Gastrocnemius medialis (tissue), 4 donors: ENCODE measurements around the gene LEMD2. TPM values are rescaled to one million over a fixed set of nuclear protein-coding genes. Genes with fewer than 3 reads are reported as not detected.
"Not testable (repeated sequence)": the region's sequence is repeated elsewhere in the genome, so short reads cannot be mapped to it uniquely, and the experiment has no call there.

ENCODE experiments used
- ATAC-seq, 2 donors: fragments of 150-250 bp; one replicate each; pipeline ENCODE4 v1.9.1; 2016
- DNase-seq, 2 donors: peaks; one replicate each; pipeline ENCODE4 v3.0.0-alpha.2; 2019
- H3K27ac ChIP-seq, 4 donors: fragments of 200-600 bp; sonication (generic); 1 replicate in 1 of 4; 2 replicates in 3 of 4; pipeline ENCODE4 v1.5.1; 2016 to 2018; ENCODE audit warnings: mild to moderate bottlenecking in 2 of 4, moderate library complexity in 1 of 4
- H3K27me3 ChIP-seq, 3 donors: fragments of 200-600 bp; sonication (generic) in 2 of 3; 1 replicate in 1 of 3; 2 replicates in 2 of 3; pipeline versions ENCODE4 v1.5.1 to v1.6.0; 2016 to 2019; ENCODE audit warnings: mild to moderate bottlenecking in 1 of 3, moderate library complexity in 1 of 3
- H3K36me3 ChIP-seq, 2 donors: fragments of 200-600 bp; sonication (generic) in 1 of 2; one replicate each; pipeline ENCODE4 v1.5.1; 2017 to 2018
- H3K4me1 ChIP-seq, 2 donors: fragments of 200-600 bp; sonication (generic) in 1 of 2; one replicate each; pipeline ENCODE4 v1.5.1; 2016 to 2017; ENCODE audit warnings: mild to moderate bottlenecking in 2 of 2
- H3K4me3 ChIP-seq, 4 donors: fragments of 200-600 bp; sonication (generic) in 3 of 4; 1 replicate in 1 of 4; 2 replicates in 3 of 4; pipeline ENCODE4 v1.5.1; 2016 to 2019; ENCODE audit warnings: mild to moderate bottlenecking in 2 of 4
- H3K9me3 ChIP-seq, 3 donors: fragments of 200-600 bp; sonication (generic) in 2 of 3; 1 replicate in 1 of 3; 2 replicates in 2 of 3; pipeline ENCODE4 v1.5.1; 2016 to 2019
- POLR2A ChIP-seq, 2 donors: fragments of 450-650 bp; IDR thresholded peaks; one replicate each; pipeline ENCODE4 v1.6.1; 2017; ENCODE audit warnings: antibody characterized with exemption in 2 of 2, mild to moderate bottlenecking in 2 of 2, moderate library complexity in 2 of 2
- in situ Hi-C, 4 donors: fragments of 200-750 bp; cut with MboI; loops; one replicate each; pipeline versions ENCODE4 v1.15.0 to v1.8.0; 2017; ENCODE audit warnings: low sequenced_read_pairs in 4 of 4
- intact Hi-C: fragments of 100-400 bp; cut with DNase I; formaldehyde crosslinking; loops from one replicate; pipeline ENCODE4 v1.15.1; 2023; ENCODE audit warnings: low total_unique reads
- total RNA-seq, 4 donors: library from RNA; depleted of rRNA; stranded (reverse); fragments of >200 nt; gene quantifications; one replicate each; pipeline versions ENCODE4 v1.1.0 to v1.2.3, GENCODE V29; 2016
- TF ChIP-seq, protein P1 (sequence below), 5 experiments: fragments of 450-650 bp in 3 of 5; fragments of 200-600 bp in 2 of 5; sonication (generic) in 2 of 5; IDR thresholded peaks in 4 of 5; conservative IDR thresholded peaks in 1 of 5; 1 replicate in 4 of 5; 2 replicates in 1 of 5; pipeline ENCODE4 v1.5.1; 2016 to 2019; ENCODE audit warnings: antibody characterized with exemption in 5 of 5, mild to moderate bottlenecking in 3 of 5, moderate library complexity in 3 of 5

The LEMD2 gene
- total RNA-seq, 4 donors from 2014 or later, result 34.1 to 39.1 (median 38.1) TPM

DNA sequence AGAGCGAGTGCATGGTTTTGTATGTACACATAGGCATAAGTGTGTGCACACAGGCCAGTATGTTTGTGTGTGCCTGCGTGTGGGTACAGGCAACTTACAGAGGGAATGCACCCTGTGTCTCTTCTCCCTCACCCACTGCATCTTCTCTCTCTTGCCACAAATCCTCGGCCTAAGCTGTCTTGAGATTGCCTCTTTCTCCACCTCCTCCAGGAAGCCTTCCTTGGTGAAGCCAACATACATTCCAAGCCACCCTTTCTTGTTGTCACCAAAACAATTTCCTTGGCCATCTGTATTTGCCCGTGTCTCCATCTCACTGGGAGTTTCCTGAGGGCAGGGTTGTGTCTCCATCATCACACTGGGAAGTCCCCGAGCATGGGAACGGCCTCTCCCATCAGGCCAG lies 44.7 kb upstream of the LEMD2 start:
- intact Hi-C loops, result no loop called here
- DNase-seq, result no peak

DNA sequence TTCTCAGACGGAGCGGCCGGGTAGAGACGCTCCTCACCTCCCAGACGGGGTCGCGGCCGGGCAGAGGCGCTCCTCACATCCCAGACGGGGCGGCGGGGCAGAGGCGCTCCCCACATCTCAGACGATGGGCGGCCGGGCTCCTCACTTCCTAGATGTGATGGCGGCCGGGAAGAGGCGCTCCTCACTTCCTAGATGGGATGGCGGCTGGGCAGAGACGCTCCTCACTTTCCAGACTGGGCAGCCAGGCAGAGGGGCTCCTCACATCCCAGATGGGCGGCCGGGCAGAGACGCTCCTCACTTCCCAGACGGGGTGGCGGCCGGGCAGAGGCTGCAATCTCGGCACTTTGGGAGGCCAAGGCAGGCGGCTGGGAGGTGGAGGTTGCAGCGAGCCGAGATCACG lies 43.9 kb upstream of the LEMD2 start:
- H3K27me3 ChIP-seq, H3K4me1 ChIP-seq, intact Hi-C loops, DNase-seq, H3K9me3 ChIP-seq, ATAC-seq, in situ Hi-C loops, H3K4me3 ChIP-seq, H3K36me3 ChIP-seq, H3K27ac ChIP-seq: not testable (repeated sequence)

More for the DNA sequence above, 44.7 kb upstream of the LEMD2 start:
- Histone ChIP-seq H3K36me3 (no peaks in the 10 kb centered on the region), H3K27me3 (peaks cover 0 to 7% (median 0%) of the 10 kb centered on the region in 3 donors), H3K4me1 (no peaks in the 10 kb centered on the region), H3K4me3 (no peak overlapping the region), H3K9me3 (no peaks in the 10 kb centered on the region), H3K27ac (no peak overlapping the region)
- in situ Hi-C loops, result no loop called here
- ATAC-seq, result no peak
- TF ChIP-seq, protein P1, sequence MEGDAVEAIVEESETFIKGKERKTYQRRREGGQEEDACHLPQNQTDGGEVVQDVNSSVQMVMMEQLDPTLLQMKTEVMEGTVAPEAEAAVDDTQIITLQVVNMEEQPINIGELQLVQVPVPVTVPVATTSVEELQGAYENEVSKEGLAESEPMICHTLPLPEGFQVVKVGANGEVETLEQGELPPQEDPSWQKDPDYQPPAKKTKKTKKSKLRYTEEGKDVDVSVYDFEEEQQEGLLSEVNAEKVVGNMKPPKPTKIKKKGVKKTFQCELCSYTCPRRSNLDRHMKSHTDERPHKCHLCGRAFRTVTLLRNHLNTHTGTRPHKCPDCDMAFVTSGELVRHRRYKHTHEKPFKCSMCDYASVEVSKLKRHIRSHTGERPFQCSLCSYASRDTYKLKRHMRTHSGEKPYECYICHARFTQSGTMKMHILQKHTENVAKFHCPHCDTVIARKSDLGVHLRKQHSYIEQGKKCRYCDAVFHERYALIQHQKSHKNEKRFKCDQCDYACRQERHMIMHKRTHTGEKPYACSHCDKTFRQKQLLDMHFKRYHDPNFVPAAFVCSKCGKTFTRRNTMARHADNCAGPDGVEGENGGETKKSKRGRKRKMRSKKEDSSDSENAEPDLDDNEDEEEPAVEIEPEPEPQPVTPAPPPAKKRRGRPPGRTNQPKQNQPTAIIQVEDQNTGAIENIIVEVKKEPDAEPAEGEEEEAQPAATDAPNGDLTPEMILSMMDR (IDR thresholded peaks at IDR 0.05 in 4 of 5, conservative IDR thresholded peaks at IDR 0.05 in 1 of 5), result no peak
- TF ChIP-seq POLR2A (IDR thresholded peaks at IDR 0.05), result no peak

DNA sequence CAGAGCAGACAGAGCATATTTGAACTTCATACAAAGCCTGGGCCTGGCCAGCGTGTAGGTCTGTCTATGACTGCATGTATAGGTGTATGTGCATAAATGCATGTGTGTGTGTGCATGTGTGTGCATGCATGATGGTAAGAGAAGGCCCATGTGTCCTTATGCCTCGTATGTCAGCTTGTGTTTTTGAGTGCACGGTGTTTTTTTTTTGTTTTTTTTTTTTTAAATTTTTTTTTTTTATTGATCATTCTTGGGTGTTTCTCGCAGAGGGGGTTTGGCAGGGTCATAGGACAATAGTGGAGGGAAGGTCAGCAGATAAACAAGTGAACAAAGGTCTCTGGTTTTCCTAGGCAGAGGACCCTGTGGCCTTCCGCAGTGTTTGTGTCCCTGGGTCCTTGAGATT lies 42.8 kb upstream of the LEMD2 start:
- ATAC-seq, in situ Hi-C loops, H3K27me3 ChIP-seq, H3K4me1 ChIP-seq, intact Hi-C loops, H3K9me3 ChIP-seq, DNase-seq, H3K36me3 ChIP-seq, H3K4me3 ChIP-seq, H3K27ac ChIP-seq: not testable (repeated sequence)

DNA sequence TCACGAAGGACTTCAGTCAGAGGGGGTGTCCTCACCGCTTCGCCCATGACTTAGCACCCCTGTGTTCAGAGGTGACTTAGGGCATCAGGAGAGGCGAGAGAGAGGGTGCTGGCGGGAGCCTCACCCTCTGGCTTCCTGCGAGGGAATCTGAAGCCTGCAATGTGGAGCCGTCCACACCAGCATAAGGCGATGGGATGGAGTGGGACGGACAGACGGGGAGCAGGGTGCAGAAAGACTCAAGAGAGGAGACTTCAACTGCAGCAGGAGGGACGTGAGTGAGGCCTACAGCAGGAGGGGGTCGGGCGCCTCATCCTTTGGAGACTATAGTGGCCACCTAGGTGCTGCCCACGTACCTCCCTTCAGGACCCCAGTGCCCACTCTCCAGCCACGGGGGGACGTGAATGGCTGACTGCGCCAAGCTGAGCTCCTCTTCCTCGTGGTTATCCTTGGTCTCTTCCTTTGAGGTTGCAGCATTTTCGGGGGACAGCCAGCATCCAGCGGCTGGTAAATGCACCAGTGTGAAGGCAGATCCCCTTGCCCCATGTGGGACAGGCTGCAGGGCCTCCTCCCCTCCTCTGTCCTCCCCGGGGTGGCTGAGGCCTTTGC lies 41.8 kb upstream of the LEMD2 start:
- no peak for DNase-seq

DNA sequence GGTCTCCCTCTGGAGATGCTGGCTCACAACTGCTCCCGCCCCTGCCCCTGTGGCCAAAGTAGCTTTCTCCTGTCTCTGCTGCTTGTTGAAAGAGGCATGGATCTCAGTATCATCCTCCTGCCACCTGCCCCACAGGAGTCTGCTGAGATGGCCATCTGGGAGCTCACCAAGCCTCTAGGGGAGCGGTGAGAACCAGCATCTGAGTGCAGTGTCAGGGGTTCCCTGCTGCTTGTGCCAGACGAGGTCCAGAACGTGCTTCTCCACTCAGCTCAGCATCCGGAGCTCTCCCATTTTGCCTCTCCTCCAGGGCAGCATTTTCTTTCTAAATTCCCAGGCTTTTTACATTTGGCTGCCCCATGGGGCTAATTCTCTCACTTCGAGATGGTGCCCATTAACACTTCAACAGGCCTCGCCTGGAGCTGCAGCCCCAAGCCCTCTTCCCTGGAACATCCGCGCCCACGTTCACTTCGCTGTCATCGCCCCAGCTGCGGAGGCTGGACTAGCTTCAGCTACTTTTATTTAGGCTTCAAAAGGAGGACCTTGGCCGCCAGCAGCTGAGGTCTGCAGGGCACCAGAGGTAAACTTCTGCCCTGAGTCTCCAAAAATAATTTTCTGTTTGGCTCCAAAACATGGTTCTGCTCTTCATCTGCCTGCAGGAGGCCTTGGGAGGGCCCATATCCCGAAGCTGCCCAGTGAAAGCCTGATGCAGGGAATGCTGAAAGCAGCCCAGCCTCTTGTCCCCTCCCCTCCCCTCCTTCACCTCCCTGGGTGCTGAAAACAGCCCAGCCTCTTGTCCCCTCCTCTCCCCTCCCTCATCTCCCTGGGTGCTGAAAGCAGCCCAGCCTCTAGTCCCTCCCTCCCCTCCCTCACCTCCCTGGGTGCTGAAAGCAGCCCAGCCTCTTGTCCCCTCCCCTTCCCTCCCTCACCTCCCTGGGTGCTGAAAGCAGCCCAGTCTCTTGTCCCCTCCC lies 40.1 kb upstream of the LEMD2 start:
- Histone ChIP-seq H3K27ac (no peak overlapping the region), H3K4me3 (no peak overlapping the region), H3K36me3 (no peaks in the 10 kb centered on the region), H3K4me1 (no peaks in the 10 kb centered on the region), H3K9me3 (no peaks in the 10 kb centered on the region), H3K27me3 (peaks cover 0 to 5% (median 3%) of the 10 kb centered on the region in 3 donors)
- TF ChIP-seq, protein P1 (IDR thresholded peaks at IDR 0.05 in 4 of 5, conservative IDR thresholded peaks at IDR 0.05 in 1 of 5), result no peak
- TF ChIP-seq POLR2A (IDR thresholded peaks at IDR 0.05), result no peak
- DNase-seq, result no peak
- in situ Hi-C loops, result no loop called here
- intact Hi-C loops, result no loop called here
- ATAC-seq, result no peak

More for the DNA sequence above, 41.8 kb upstream of the LEMD2 start:
- peaks cover 0 to 5% (median 3%) of the 10 kb centered on the region in 3 donors for H3K27me3 ChIP-seq
- ATAC-seq, result no peak
- H3K27ac ChIP-seq, result no peak overlapping the region
- H3K36me3 ChIP-seq, result no peaks in the 10 kb centered on the region
- intact Hi-C loops (no loop called here), in situ Hi-C loops (no loop called here)
- no peak for TF ChIP-seq POLR2A (IDR thresholded peaks at IDR 0.05)
- TF ChIP-seq, protein P1 (IDR thresholded peaks at IDR 0.05 in 4 of 5, conservative IDR thresholded peaks at IDR 0.05 in 1 of 5), result no peak
- H3K4me3 ChIP-seq, result no peak overlapping the region
- H3K9me3 ChIP-seq, result no peaks in the 10 kb centered on the region
- H3K4me1 ChIP-seq, result no peaks in the 10 kb centered on the region
